OCI-LY3 (cell line): ENCODE results near the gene EYA2.

Experiments used
- EZH2phosphoT487 ChIP-seq: fragments of 200-600 bp; shearing (Covaris generic); IDR thresholded peaks from 2 replicates; pipeline ENCODE4 v1.6.1; 2018; ENCODE audit warnings: antibody characterized with exemption, mixed run types, low read depth
- TF ChIP-seq, protein P1 (sequence below): fragments of 200-600, 300-600 bp; sonication (generic); IDR thresholded peaks from 2 replicates; pipeline ENCODE4 v1.5.1; 2014; ENCODE audit warnings: antibody characterized with exemption, low read length, low read depth

DNA sequence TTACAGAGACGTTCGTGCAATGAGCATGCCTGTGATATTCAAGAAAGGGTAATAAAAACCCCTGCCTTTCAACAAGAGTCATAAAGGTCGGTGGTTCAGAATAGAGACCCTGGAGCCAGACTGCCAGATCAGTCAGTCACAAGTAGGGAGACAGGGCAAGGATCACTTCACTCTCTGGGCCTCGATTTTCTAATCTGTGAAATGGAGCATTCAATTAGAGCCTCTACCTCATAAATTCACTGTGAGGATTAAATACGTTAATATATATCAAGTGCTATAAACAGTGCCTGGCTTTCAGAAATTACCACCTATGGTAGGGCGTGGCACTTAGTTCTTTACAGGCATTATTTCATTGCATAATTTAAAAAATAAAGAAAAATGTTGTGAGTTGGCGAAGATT, 43.7 kb upstream of the EYA2 start:
- TF ChIP-seq, protein P1, sequence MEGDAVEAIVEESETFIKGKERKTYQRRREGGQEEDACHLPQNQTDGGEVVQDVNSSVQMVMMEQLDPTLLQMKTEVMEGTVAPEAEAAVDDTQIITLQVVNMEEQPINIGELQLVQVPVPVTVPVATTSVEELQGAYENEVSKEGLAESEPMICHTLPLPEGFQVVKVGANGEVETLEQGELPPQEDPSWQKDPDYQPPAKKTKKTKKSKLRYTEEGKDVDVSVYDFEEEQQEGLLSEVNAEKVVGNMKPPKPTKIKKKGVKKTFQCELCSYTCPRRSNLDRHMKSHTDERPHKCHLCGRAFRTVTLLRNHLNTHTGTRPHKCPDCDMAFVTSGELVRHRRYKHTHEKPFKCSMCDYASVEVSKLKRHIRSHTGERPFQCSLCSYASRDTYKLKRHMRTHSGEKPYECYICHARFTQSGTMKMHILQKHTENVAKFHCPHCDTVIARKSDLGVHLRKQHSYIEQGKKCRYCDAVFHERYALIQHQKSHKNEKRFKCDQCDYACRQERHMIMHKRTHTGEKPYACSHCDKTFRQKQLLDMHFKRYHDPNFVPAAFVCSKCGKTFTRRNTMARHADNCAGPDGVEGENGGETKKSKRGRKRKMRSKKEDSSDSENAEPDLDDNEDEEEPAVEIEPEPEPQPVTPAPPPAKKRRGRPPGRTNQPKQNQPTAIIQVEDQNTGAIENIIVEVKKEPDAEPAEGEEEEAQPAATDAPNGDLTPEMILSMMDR: no peak
- no peak for TF ChIP-seq EZH2phosphoT487
